ENCODE data around the gene WDR53.

DNA sequence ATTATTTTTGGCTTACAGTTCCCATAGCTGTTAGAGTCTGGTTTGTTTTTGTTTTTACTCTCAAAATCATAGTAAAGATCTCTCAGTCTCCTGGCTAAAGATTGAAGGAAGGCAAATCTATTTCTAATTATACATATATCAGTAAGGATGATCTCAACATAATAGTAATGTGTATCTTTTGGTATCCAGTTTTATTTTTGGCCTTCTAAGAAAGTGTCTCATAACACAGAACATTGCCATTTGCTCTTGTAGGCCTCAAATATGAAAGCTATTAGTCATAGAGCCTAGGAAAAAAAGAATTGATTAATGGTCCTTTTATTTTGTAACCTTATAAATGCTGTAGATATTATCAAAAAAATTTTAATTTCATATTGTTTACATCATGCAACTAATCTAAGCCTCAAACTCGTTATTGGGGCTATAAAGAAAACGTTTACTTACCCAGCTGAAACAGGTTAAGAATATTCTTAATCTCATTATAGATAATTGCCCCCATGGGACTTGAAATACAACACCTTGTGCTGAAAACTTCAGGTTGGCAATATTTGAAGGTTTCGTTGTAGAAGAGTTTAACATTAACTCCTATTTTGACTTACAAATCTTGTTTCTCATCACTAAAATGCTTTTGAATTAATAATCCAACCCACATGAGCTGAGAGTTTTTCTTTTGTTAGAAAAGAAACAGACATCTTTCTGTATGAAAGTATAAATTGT, 16.8 kb upstream of the WDR53 start:
- no peak for TF ChIP-seq EZH2 (IDR thresholded peaks at IDR 0.05; ENCODE audit: insufficient read depth, poor library complexity, severe bottlenecking)
- no peak for TF ChIP-seq EZH2phosphoT487 (IDR thresholded peaks at IDR 0.05; ENCODE audit: insufficient read depth, low read depth)
